Stimulated activated CD4-positive, alpha-beta T cell treated with anti-CD3 and anti-CD28 coated beads, Interleukin-2, amount 100 ng/mL, for 4 hours (primary cell): ENCODE measurements around the gene LCK.
"Not testable (repeated sequence)": the region's sequence is repeated elsewhere in the genome, so short reads cannot be mapped to it uniquely, and the experiment has no call there.

Experiments
- DNase-seq: peaks from one replicate; pipeline ENCODE4 v3.0.0-alpha.2; 2020; ENCODE audit warnings: low read depth

The LCK gene

GRCh38 chr1:32274646-32275340 lies 23.7 kb downstream of the LCK start:
- DNase-seq, result no peak

DNA sequence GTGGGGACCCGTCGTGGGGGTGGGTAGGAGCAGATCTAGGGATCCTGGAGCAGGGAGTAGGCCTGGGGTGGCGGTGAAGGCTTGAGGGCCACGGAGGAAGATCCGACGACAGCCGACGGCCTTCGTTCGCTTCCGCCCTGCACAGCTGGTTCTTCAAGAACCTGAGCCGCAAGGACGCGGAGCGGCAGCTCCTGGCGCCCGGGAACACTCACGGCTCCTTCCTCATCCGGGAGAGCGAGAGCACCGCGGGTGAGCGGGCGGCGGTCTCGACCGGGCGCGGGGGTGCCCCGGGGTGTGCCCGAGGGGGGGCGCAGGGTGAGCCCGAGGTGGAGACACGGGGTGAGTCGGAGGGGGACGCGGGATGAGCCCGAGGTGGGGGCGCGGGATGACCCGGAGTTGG lies 24.4 kb downstream of the LCK start:
- no peak for DNase-seq

DNA sequence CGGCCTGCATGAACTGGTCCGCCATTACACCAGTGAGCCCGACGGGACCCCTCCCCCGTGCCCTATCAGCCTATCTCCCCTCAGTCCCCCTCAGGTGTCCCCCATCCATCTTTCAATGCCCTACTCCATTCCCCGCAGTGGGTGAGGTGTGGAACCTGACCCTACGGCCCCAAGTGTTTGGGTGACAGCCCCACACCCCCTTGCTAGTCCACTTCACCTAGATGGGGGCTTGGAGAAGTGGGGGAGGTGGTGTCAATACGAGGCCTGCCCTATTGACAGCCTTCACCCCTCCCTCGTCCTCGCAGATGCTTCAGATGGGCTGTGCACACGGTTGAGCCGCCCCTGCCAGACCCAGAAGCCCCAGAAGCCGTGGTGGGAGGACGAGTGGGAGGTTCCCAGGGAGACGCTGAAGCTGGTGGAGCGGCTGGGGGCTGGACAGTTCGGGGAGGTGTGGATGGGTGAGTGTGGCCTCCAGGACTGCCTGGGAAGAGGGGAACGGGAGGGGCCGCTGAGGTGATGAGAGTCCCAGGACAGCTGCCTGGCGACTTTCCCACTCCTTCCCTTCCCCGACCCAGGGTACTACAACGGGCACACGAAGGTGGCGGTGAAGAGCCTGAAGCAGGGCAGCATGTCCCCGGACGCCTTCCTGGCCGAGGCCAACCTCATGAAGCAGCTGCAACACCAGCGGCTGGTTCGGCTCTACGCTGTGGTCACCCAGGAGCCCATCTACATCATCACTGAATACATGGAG lies 25.1 kb downstream of the LCK start:
- DNase-seq, result no peak

DNA sequence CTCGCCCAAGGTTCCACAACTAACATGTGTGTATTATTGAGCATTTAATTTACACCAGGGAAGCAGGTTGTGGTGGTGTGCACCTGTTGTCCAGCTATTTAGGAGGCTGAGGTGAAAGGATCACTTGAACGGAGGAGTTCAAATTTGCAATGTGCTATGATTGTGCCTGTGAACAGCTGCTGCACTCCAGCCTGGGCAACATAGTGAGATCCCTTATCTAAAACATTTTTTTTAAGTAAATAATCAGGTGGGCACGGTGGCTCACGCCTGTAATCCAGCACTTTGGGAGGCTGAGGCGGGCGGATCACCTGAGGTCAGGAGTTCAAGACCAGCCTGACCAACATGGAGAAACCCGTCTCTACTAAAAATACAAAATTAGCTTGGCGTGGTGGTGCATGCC lies 33.7 kb downstream of the LCK start:
- DNase-seq, result not testable (repeated sequence)

DNA sequence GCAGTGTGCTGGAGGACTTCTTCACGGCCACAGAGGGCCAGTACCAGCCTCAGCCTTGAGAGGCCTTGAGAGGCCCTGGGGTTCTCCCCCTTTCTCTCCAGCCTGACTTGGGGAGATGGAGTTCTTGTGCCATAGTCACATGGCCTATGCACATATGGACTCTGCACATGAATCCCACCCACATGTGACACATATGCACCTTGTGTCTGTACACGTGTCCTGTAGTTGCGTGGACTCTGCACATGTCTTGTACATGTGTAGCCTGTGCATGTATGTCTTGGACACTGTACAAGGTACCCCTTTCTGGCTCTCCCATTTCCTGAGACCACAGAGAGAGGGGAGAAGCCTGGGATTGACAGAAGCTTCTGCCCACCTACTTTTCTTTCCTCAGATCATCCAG lies 34.6 kb downstream of the LCK start:
- DNase-seq, result no peak

- DNase-seq, result no peak
Measured at GRCh38 chr1:32286763-32287162, 35.7 kb downstream of the LCK start.

DNA sequence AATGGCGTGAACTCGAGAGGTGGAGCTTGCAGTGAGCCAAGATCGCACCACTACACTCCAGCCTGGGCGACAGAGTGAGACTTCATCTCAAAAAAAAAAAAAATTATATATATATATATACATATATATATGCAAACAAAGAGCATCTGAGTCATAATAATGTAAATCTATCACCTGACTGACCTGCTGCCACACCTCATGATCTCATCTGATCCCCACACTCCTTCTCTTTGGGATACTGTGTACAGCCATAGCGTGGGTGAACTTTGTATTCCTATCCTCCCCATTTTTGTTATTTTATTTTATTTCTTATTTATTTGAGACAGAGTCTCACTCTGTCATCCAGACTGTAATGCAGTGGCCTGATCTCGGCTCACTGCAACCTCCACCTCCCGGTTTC lies 38.2 kb downstream of the LCK start:
- no peak for DNase-seq

DNA sequence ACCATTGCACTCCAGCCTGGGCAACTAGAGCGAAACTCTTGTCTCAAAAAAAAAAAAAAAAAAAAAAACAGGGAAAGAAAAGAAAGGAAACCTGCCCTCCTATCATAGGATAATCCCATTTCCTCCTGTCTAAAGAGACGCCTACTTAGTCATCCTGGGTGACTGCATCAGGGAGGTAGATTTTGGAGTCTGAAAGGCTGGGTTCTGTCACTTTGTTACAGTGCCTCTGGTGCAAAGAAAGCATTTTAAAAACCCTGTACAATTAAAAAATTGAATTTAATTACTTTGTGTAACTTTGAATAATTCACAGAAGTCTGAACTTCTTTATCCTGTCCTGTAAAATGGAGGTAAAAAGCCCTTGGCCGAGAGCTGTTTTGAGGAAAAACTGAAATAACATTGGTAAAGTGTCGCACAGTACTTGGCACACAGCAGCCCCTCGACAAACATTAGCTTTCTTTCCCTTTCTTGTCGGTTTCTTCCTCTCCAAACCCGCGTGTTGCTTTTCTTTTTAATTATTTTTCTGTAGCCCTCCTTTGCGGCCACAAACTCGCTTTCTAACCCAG lies 40.2 kb downstream of the LCK start:
- no peak for DNase-seq

- DNase-seq, result peak; percentile 94
Measured at GRCh38 chr1:32291708-32292538, 40.9 kb downstream of the LCK start, which contains the start of gene HDAC1. TSS of gene HDAC1 (plus strand) at chr1:32292083. CDS start at chr1:32292170, 87 bp downstream.

DNA sequence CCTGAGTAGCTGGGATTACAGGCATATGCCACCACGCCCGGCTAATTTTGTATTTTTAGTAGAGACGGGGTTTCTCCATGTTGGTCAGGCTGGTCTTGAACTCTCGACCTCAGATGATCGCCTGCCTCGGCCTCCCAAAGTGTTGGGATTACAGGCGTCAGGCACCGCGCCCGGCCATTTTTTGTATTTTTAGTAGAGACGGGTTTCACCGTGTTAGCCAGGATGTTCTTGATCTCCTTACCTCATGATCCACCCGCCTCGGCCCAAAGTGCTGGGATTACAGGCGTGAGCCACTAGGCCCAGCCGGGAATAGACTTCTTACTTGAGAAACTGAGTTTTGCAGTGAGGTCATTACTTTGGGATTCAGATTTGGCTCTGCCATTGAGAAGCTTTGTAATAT lies 47.1 kb downstream of the LCK start:
- not testable (repeated sequence) for DNase-seq

GRCh38 chr1:32299327-32299726 lies 48.3 kb downstream of the LCK start:
- DNase-seq, result no peak

GRCh38 chr1:32303358-32303757 lies 52.3 kb downstream of the LCK start:
- no peak for DNase-seq

DNA sequence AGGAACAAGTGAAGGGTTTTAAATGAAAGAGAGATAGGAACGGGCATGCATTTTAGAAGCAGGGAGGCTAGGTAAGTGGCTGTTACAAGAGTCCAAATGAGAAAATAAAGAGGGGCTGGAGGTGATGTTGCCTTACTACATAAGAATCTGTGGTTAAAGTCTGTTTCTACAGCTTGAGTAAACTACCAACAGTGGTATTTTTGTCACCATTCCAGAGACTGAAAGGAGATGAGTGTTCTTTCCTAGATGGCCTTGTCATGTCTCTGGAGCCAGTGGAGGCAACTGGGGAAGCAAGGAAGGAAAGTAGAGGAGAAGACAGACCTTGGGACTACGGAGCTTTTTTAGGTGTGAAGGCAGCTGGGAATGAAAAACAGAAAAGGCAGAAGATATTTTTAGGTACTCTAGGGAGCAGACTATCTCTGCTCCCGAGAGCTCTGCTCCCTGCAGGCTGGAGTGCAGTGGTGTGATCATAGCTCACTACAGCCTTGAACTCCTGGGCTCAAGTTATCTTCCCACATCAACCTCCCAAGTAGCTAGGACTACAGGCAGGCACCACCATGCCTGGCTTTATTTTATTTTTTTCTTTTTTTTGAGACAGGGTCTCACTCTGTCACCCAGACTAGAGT lies 53.0 kb downstream of the LCK start:
- no peak for DNase-seq

- DNase-seq, result no peak
Measured at GRCh38 chr1:32305310-32305709, 54.2 kb downstream of the LCK start.

GRCh38 chr1:32307324-32307723 lies 56.3 kb downstream of the LCK start:
- DNase-seq, result no peak

DNA sequence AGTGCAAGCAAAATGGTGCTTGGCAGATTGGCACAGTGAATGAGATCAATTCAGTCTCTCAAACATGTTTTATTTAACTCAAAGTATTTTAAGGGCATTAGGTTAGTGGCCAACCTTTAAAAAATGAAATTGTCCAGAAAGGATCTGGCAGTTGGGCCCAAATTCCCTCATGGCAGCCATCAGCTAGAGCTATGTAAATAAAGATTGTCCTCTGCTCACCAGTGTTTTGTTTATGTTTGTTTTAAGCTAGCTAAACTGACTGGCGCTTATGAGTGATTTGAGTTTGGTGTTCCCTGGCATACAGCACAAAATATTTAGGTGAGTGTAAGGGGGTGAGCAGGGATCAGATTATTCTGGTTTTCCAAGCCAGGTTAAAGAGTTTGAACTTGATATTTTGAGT lies 58.9 kb downstream of the LCK start:
- no peak for DNase-seq

DNA sequence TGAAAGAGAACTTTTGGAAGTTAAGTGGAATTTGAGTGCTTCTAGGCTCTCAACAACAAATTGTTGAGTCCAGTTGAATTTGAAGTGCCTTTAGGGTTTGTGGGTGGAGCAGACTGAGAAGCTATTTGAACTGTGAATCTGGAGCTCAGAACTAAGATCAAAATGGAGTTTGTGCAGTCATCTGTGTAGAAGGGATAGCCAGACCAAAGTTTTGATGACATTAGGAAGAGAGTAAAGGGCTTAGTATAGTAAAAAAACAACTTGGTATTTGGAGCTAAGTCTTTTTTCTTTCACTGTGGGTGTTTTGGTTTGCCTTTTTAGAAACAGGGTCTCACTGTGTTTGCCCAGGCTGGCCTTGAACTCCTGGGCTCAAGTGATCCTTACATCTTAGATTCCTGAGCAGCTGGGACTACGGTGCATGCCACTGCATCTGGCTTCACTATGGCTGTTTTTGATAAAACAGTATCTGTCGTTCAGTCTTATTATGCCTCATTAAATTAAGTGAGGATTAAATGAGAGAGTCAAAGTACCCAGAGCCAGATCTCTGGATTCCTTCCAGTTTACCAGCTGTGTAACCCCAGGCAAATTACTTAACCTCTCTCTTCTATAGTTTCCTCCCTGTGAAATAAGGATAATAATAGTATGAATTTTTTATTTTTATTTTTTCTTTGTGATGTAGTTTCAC lies 60.8 kb downstream of the LCK start:
- DNase-seq, result no peak

GRCh38 chr1:32316903-32317277 lies 65.8 kb downstream of the LCK start:
- no peak for DNase-seq

DNA sequence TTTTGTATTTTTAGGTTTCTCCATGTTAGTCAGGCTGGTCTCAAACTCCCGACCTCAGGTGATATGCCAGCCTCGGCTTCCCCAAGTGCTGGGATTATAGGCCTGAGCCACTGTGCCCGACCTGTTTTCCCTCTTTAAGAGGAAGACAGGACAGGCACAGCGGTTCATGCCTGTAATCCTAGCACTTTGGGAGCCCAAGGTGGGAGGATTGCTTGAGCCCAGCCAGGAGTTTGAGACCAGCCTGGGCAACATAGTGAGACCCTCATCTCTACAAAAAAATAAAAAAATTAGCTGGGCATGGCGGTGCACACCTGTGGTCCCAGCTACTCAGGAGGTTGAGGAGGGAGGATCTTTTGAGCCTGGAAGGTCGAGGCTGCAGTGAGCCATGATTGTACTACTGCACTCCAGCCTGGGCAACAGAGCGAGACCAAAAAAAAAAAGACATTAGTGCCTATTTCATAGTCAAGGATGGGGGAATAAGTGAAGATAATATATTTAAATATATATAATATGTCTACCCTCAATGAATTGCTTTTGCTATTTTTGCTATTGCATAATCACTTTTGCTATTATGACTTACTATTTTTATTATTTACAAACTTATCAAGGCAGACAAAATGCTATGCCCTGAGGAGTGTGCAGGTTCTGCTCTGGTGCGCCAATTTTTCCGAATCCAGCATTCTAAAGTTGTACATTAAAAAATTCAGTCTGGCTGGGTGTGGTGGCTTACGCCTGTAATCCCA lies 67.2 kb downstream of the LCK start:
- DNase-seq, result no peak

GRCh38 chr1:32321712-32322291 lies 70.7 kb downstream of the LCK start:
- no peak for DNase-seq
